Erythroblast (primary cell): ENCODE measurements around the gene CRYBG3.

Source experiments
- GATA1 ChIP-seq: IDR thresholded peaks from 2 replicates; pipeline ENCODE4 v1.6.1; 2011; ENCODE audit warnings: low read depth, mild to moderate bottlenecking, control low read depth, low read length, moderate library complexity
- POLR2A ChIP-seq: IDR thresholded peaks from 2 replicates; pipeline ENCODE4 v1.6.1; 2011; ENCODE audit warnings: mild to moderate bottlenecking, low read length

DNA sequence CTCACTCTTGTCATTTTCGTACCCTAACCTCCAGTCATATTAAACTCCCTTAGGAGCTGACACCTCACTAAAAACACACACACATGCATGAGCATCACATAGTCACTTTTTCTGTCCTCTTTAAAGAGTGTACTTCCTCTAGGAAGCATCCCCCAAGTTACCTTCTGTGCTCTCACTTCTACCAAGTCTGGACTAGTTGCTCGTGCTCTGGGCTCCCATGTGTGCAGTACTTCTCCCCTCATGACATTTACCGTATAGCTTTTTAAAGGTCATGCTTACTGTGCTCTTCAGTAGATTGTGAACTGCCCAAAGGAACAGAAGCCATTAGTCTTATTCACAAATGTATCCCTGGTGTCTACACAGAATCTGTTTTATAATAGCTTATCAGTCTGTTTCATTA is 42.0 kb downstream of the CRYBG3 start:
- TF ChIP-seq POLR2A (no peak), GATA1 (no peak)
